Smooth muscle cell (in vitro differentiated cells): ENCODE measurements around the gene ACTR3. TPM values are rescaled to one million over a fixed set of nuclear protein-coding genes. Genes with fewer than 3 reads are reported as not detected.

ENCODE experiments used
- DNase-seq: peaks from one replicate; lab custom pipeline; 2025; ENCODE audit not compliant: unreplicated experiment; lab: John Stamatoyannopoulos, UW
- H2AFZ ChIP-seq: fragments of 200-600 bp; sonication (generic); 2 replicates; pipeline ENCODE4 v1.6.0; 2016; ENCODE audit warnings: antibody characterized with exemption, low read depth, mild to moderate bottlenecking
- H3F3A ChIP-seq: fragments of 200-600 bp; sonication (generic); 2 replicates; pipeline ENCODE4 v1.6.0; 2017; ENCODE audit warnings: antibody characterized with exemption, low read depth
- H3K27ac ChIP-seq: fragments of 200-600 bp; sonication (generic); 2 replicates; pipeline ENCODE4 v1.5.1; 2016; ENCODE audit warnings: low read depth, mild to moderate bottlenecking
- H3K27me3 ChIP-seq: fragments of 200-600 bp; sonication (generic); 2 replicates; pipeline ENCODE4 v1.6.1; 2016; ENCODE audit warnings: low read depth, mild to moderate bottlenecking
- H3K36me3 ChIP-seq: fragments of 200-600 bp; sonication (generic); 2 replicates; pipeline ENCODE4 v1.5.1; 2016; ENCODE audit warnings: low read depth
- H3K4me1 ChIP-seq: fragments of 200-600 bp; sonication (generic); 2 replicates; pipeline ENCODE4 v1.5.1; 2016; ENCODE audit warnings: low read depth
- H3K4me2 ChIP-seq: fragments of 200-600 bp; sonication (generic); 2 replicates; pipeline ENCODE4 v1.6.0; 2016; ENCODE audit warnings: mild to moderate bottlenecking
- H3K4me3 ChIP-seq: fragments of 200-600 bp; sonication (generic); 2 replicates; pipeline ENCODE4 v1.5.1; 2016; ENCODE audit warnings: mild to moderate bottlenecking
- H3K79me2 ChIP-seq: fragments of 200-600 bp; sonication (generic); 2 replicates; pipeline ENCODE4 v1.6.0; 2016; ENCODE audit warnings: low read depth, mild to moderate bottlenecking
- H3K9ac ChIP-seq: fragments of 200-600 bp; sonication (generic); 2 replicates; pipeline ENCODE4 v1.6.0; 2016; ENCODE audit warnings: low read depth
- H3K9me3 ChIP-seq: fragments of 200-600 bp; sonication (generic); replicated peaks from 2 replicates; pipeline ENCODE4 v1.5.1; 2016; ENCODE audit warnings: low read depth
- H4K20me1 ChIP-seq: fragments of 200-600 bp; sonication (generic); 2 replicates; pipeline ENCODE4 v1.6.0; 2016; ENCODE audit warnings: low read depth
- WGBS: methylation state at CpG from one replicate; pipeline ENCODE4 v1.1.7; 2016; ENCODE audit warnings: low lambda C conversion rate; 5-methylcytosine and 5-hydroxymethylcytosine counted together
- polyA plus RNA-seq: library from polyadenylated mRNA; unstranded; fragments of >200 nt; fragmentation: Nextera tagmentation; extraction: Ambion mirVana; gene quantifications from 2 replicates; pipeline ENCODE4 v1.2.1, GENCODE V29; 2016
- total RNA-seq: library from RNA; depleted of rRNA; stranded (reverse); fragments of >200 nt; gene quantifications from 2 replicates; pipeline ENCODE4 v1.2.3, GENCODE V29; 2014
- TF ChIP-seq, protein P1 (sequence below): fragments of 200-600 bp; sonication (generic); IDR thresholded peaks from 2 replicates; pipeline ENCODE4 v1.5.1; 2017; ENCODE audit warnings: borderline replicate concordance, mild to moderate bottlenecking, antibody characterized with exemption; ENCODE audit not compliant: insufficient read depth, poor library complexity, severe bottlenecking

Gene ACTR3
- total and polyA plus RNA-seq, 2 experiments from 2014 or later, result 173 to 263 TPM

GRCh38 chr2:113863144-113863543, 26.7 kb upstream of the ACTR3 start:
- DNase-seq, result no peak
- Histone ChIP-seq H3K27ac (no peak overlapping the region), H3K27me3 (no peaks in the 10 kb centered on the region), H3K79me2 (no peaks in the 10 kb centered on the region), H3K9me3 (no peaks in the 10 kb centered on the region), H3F3A (no peaks in the 10 kb centered on the region), H2AFZ (no peak overlapping the region), H3K4me3 (no peak overlapping the region), H4K20me1 (no peaks in the 10 kb centered on the region), H3K36me3 (no peaks in the 10 kb centered on the region), H3K4me1 (peaks cover 5% of the 10 kb centered on the region), H3K9ac (no peak overlapping the region), H3K4me2 (no peak overlapping the region)
- WGBS, result 84% methylated on average over 3 of the region's 3 CpGs
- TF ChIP-seq, protein P1, sequence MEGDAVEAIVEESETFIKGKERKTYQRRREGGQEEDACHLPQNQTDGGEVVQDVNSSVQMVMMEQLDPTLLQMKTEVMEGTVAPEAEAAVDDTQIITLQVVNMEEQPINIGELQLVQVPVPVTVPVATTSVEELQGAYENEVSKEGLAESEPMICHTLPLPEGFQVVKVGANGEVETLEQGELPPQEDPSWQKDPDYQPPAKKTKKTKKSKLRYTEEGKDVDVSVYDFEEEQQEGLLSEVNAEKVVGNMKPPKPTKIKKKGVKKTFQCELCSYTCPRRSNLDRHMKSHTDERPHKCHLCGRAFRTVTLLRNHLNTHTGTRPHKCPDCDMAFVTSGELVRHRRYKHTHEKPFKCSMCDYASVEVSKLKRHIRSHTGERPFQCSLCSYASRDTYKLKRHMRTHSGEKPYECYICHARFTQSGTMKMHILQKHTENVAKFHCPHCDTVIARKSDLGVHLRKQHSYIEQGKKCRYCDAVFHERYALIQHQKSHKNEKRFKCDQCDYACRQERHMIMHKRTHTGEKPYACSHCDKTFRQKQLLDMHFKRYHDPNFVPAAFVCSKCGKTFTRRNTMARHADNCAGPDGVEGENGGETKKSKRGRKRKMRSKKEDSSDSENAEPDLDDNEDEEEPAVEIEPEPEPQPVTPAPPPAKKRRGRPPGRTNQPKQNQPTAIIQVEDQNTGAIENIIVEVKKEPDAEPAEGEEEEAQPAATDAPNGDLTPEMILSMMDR, result no peak

DNA sequence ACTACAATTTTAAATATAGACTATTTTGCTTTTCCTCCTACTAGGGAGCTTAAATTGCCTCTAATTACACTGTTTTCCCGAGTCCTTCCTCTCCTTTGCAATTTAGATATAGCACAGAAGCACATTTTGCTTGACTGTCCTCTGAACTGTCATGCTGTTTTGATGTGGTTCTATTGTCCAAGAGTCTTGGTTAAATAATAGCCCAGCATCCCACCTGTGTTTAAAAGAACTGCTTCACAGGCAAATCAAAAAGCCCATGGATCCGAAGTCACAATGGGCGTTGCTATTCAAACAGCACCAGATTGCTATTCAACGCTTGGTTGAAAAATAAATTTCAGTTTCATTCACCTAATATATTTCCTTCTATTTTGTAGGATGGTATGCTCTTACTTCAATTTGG, 22.3 kb upstream of the ACTR3 start:
- Histone ChIP-seq H3K27me3 (no peaks in the 10 kb centered on the region), H3K9me3 (no peaks in the 10 kb centered on the region), H3K4me1 (peaks cover 5% of the 10 kb centered on the region), H2AFZ (no peak overlapping the region), H3K27ac (no peak overlapping the region), H3K9ac (no peak overlapping the region), H3K79me2 (no peaks in the 10 kb centered on the region), H3K4me3 (no peak overlapping the region), H3F3A (no peaks in the 10 kb centered on the region), H4K20me1 (no peaks in the 10 kb centered on the region), H3K36me3 (no peaks in the 10 kb centered on the region), H3K4me2 (no peak overlapping the region)
- DNase-seq, result no peak
- 89% methylated on average over 4 of the region's 4 CpGs for WGBS
- TF ChIP-seq, protein P1, result no peak

DNA sequence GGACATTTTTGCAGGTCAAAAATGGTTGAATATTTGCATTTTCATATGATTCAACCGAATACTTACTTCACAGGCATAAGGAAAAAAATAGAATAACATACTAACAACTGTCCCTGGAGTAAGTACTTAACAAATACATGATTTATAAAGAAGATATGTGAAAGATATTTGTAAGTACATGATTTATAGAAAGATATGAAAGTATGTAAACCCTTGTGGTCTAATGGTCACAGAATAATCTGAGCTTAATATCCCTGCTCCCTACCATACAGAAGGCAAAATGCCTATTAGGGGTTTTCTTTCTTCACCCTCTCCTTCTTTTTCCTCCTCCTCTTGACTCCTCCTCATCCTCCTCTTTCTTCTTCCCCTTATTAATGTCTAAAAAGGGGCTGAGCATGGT, 20.6 kb upstream of the ACTR3 start:
- Histone ChIP-seq H3F3A (no peaks in the 10 kb centered on the region), H2AFZ (no peak overlapping the region), H3K9ac (no peak overlapping the region), H3K27me3 (no peaks in the 10 kb centered on the region), H3K36me3 (no peaks in the 10 kb centered on the region), H3K4me3 (no peak overlapping the region), H3K79me2 (no peaks in the 10 kb centered on the region), H3K9me3 (no peaks in the 10 kb centered on the region), H3K4me1 (peaks cover 5% of the 10 kb centered on the region), H3K27ac (no peak overlapping the region), H3K4me2 (no peak overlapping the region), H4K20me1 (no peaks in the 10 kb centered on the region)
- WGBS, result 97% methylated on average over 1 of the region's 1 CpG
- no peak for DNase-seq
- TF ChIP-seq, protein P1, result no peak

GRCh38 chr2:113872201-113872600, 17.7 kb upstream of the ACTR3 start:
- no peaks in the 10 kb centered on the region for H3F3A ChIP-seq
- peaks cover 5% of the 10 kb centered on the region for H3K4me1 ChIP-seq
- no peak for DNase-seq
- no peaks in the 10 kb centered on the region for H3K27me3 ChIP-seq
- no peak overlapping the region for H3K4me3 ChIP-seq
- WGBS, result 81% methylated on average over 4 of the region's 4 CpGs
- peak overlapping the region; percentile 42 for H3K27ac ChIP-seq
- H3K4me2 ChIP-seq, result no peak overlapping the region
- no peak overlapping the region for H3K9ac ChIP-seq
- H4K20me1 ChIP-seq, result no peaks in the 10 kb centered on the region
- TF ChIP-seq, protein P1, result no peak
- no peak overlapping the region for H2AFZ ChIP-seq
- no peaks in the 10 kb centered on the region for H3K36me3 ChIP-seq
- H3K9me3 ChIP-seq, result no peaks in the 10 kb centered on the region
- no peaks in the 10 kb centered on the region for H3K79me2 ChIP-seq
